HG03045 (cell line): Measurements from ENCODE around the gene PARL.

ENCODE experiments used
- ATAC-seq: cut with Tn5 transposase; IDR thresholded peaks from one replicate; pipeline ENCODE4 v1.9.1; 2021; ENCODE audit warnings: mild to moderate bottlenecking, moderate library complexity; ENCODE audit not compliant: unreplicated experiment

PARL gene

GRCh38 chr3:183854318-183855035 lies 30.2 kb downstream of the PARL start:
- no peak for ATAC-seq

- no peak for ATAC-seq
Observed at GRCh38 chr3:183845608-183846288, 38.9 kb downstream of the PARL start.

- no peak for ATAC-seq
Observed at GRCh38 chr3:183845090-183845489, 39.6 kb downstream of the PARL start.

- no peak for ATAC-seq
Observed at GRCh38 chr3:183844606-183845005, 40.1 kb downstream of the PARL start.

- ATAC-seq = no peak
Observed at GRCh38 chr3:183839751-183840150, 44.9 kb downstream of the PARL start.

GRCh38 chr3:183837894-183838293 lies 46.8 kb downstream of the PARL start:
- no peak for ATAC-seq

- ATAC-seq = no peak
Observed at GRCh38 chr3:183837390-183837789, 47.3 kb downstream of the PARL start.

- ATAC-seq = no peak
Observed at GRCh38 chr3:183833516-183833915, 51.2 kb downstream of the PARL start.

- no peak for ATAC-seq
Observed at GRCh38 chr3:183830187-183830586, 54.5 kb downstream of the PARL start.

GRCh38 chr3:183829466-183829865 lies 55.2 kb downstream of the PARL start:
- ATAC-seq = no peak

GRCh38 chr3:183828538-183828870 lies 56.2 kb downstream of the PARL start:
- no peak for ATAC-seq

- no peak for ATAC-seq
Observed at GRCh38 chr3:183827809-183828537, 56.7 kb downstream of the PARL start.

GRCh38 chr3:183826448-183827250 lies 58.0 kb downstream of the PARL start:
- ATAC-seq = no peak

GRCh38 chr3:183825456-183826161 lies 59.1 kb downstream of the PARL start, which contains the start of gene MAP6D1:
TSS of gene MAP6D1 (minus strand) at chr3:183825577. CDS start at chr3:183825547, 30 bp downstream.
- ATAC-seq = peak; percentile 49

GRCh38 chr3:183824761-183825455 lies 59.8 kb downstream of the PARL start:
- peak; percentile 28 for ATAC-seq

- no peak for ATAC-seq
Observed at GRCh38 chr3:183823963-183824362, 60.7 kb downstream of the PARL start.

GRCh38 chr3:183822631-183823030 lies 62.0 kb downstream of the PARL start:
- no peak for ATAC-seq

- ATAC-seq = no peak
Observed at GRCh38 chr3:183819831-183820230, 64.8 kb downstream of the PARL start.

- no peak for ATAC-seq
Observed at GRCh38 chr3:183818706-183819624, 65.7 kb downstream of the PARL start.
